ENCODE measurements around the gene MICAL2.

Gene MICAL2

GRCh38 chr11:12127206-12127898, 17.0 kb downstream of the MICAL2 start:
- H3K27me3 Mint-ChIP-seq: no peaks in the 10 kb centered on the region
- H3K9me3 Mint-ChIP-seq (ENCODE audit: low read depth): no peaks in the 10 kb centered on the region
- no peaks in the 10 kb centered on the region for H3K36me3 Mint-ChIP-seq
- no peak overlapping the region for H3K4me3 Mint-ChIP-seq
- no peak overlapping the region for H3K27ac Mint-ChIP-seq
- peaks cover 13% of the 10 kb centered on the region for H3K4me1 Mint-ChIP-seq (ENCODE audit: low read depth)

DNA sequence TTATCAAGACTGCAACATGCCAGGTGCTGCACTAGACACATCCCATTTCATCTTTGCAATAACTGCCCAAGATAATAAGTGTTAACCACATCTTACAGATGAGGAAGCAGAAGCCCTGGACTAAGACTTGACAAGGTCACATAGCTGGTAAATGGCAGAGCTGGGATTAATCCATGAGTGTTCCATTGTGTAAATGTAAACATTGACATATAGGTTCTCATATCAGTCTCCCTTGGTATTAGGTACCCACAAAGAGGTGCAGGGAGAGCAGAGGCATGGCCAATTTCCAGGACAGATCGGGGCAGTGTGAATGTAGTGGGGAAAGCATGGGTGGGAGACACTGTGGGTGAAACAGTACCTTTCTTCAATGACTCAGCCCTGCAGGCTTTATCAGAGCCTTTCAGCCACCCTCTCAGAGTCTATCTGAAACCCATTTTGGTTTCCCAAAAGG, 17.9 kb downstream of the MICAL2 start:
- Mint-ChIP-seq H3K27ac (no peak overlapping the region), H3K4me1 (ENCODE audit: low read depth) (peaks cover 18% of the 10 kb centered on the region), H3K9me3 (ENCODE audit: low read depth) (no peaks in the 10 kb centered on the region)

DNA sequence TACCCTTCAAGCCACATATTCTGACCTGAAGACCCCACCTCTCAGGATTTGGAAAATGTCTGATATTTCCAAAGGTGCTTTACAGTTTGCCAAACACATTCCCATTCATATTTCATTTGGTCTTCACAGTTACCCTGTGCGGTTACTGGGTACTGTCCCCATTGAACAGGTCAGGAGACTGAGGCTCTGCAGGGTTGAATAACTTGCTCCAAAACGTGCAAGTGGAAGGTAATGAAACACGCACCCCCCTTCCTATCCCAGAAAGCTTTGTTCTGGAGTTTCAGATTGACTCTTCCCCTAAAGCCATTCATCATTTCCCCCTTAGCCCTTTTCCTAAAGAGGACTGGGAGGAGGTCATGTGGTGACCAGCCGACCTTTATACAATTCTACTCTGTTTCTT, 18.8 kb downstream of the MICAL2 start:
- Mint-ChIP-seq H3K27ac (no peak overlapping the region), H3K9me3 (ENCODE audit: low read depth) (no peaks in the 10 kb centered on the region), H3K4me3 (no peak overlapping the region), H3K36me3 (peaks cover 2% of the 10 kb centered on the region), H3K27me3 (no peaks in the 10 kb centered on the region), H3K4me1 (ENCODE audit: low read depth) (peaks cover 27% of the 10 kb centered on the region)

More for the DNA sequence above, 17.9 kb downstream of the MICAL2 start:
- no peaks in the 10 kb centered on the region for H3K27me3 Mint-ChIP-seq
- H3K36me3 Mint-ChIP-seq: peaks cover 2% of the 10 kb centered on the region
- no peak overlapping the region for H3K4me3 Mint-ChIP-seq

DNA sequence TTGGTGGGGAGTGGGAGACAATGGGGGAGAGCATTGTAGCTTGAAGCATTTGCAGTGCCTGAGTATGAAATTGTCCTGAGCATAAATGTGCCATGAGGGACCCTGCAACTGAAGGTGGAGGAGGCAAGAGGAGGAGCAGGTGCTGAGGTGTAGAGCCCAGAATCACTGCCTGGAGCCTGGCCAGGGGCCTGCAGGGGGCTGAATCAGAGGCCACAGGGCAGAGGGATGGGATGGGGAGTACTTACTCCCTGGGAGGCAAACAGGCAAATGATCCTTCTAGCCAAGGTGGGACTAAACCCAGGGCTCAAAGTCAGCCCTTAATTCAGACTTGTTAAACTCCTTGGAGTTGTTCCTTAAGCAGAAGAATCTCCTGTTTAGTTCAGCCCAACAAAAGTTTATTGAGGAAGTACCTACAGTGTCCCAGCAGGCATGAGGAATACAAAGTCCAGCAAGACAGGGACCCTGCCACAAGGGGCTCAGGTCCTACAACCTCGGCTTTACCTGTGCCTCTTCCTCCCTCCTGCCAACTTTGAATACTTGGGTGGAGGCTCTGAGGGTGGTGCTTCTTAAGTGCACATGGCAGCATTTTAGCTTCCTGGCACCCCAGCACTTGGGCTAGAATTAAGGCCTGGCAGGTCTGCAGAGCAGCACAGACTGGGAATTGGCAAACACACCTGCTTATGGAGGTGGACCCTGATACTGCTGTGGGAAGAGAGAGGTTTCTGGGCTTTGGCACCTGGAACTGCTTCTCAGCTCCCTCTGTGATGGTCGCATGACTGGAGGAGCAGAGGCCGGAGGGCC, 20.0 kb downstream of the MICAL2 start:
- no peaks in the 10 kb centered on the region for H3K27me3 Mint-ChIP-seq
- H3K4me3 Mint-ChIP-seq: no peak overlapping the region
- H3K27ac Mint-ChIP-seq: no peak overlapping the region
- no peaks in the 10 kb centered on the region for H3K9me3 Mint-ChIP-seq (ENCODE audit: low read depth)
- H3K4me1 Mint-ChIP-seq (ENCODE audit: low read depth): peaks cover 23% of the 10 kb centered on the region
- H3K36me3 Mint-ChIP-seq: peaks cover 2% of the 10 kb centered on the region

GRCh38 chr11:12131943-12132789, 21.8 kb downstream of the MICAL2 start:
- H3K9me3 Mint-ChIP-seq (ENCODE audit: low read depth): no peaks in the 10 kb centered on the region

DNA sequence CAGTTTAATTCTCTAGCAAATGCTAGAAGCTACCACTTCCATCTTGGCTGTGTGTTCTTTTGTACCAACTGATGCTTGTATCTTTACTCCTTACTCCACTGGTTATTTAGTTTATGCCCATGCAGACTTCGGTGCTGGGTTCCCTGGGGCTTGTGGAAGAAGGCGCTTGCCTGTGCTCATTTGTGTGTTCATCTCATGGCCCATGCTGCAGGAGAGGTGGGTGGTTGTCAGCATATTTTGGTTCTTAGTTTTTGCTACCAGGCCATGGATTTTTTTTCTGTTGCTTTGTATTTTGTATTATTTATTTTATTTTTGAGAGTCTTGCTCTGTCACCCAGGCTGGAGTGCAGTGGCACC, 22.4 kb downstream of the MICAL2 start:
- H3K27me3 Mint-ChIP-seq: no peaks in the 10 kb centered on the region
- H3K4me1 Mint-ChIP-seq (ENCODE audit: low read depth): peaks cover 23% of the 10 kb centered on the region
- H3K36me3 Mint-ChIP-seq: peaks cover 2% of the 10 kb centered on the region
- H3K27ac Mint-ChIP-seq: no peak overlapping the region
- no peak overlapping the region for H3K4me3 Mint-ChIP-seq
- no peaks in the 10 kb centered on the region for H3K9me3 Mint-ChIP-seq (ENCODE audit: low read depth)

More at GRCh38 chr11:12131943-12132789, 21.8 kb downstream of the MICAL2 start:
- peaks cover 2% of the 10 kb centered on the region for H3K36me3 Mint-ChIP-seq
- H3K27me3 Mint-ChIP-seq: no peaks in the 10 kb centered on the region
- no peak overlapping the region for H3K27ac Mint-ChIP-seq
- no peak overlapping the region for H3K4me3 Mint-ChIP-seq
- H3K4me1 Mint-ChIP-seq (ENCODE audit: low read depth): peaks cover 23% of the 10 kb centered on the region

GRCh38 chr11:12133547-12134235, 23.3 kb downstream of the MICAL2 start:
- Mint-ChIP-seq H3K4me1 (ENCODE audit: low read depth) (peaks cover 18% of the 10 kb centered on the region), H3K4me3 (peak overlapping the region; percentile 4), H3K9me3 (ENCODE audit: low read depth) (no peaks in the 10 kb centered on the region), H3K27ac (peak overlapping the region; percentile 38), H3K36me3 (peaks cover 2% of the 10 kb centered on the region), H3K27me3 (no peaks in the 10 kb centered on the region)

- H3K4me3 Mint-ChIP-seq: peak overlapping the region; percentile 4
- peak overlapping the region; percentile 54 for H3K27ac Mint-ChIP-seq
- no peaks in the 10 kb centered on the region for H3K27me3 Mint-ChIP-seq
- H3K36me3 Mint-ChIP-seq: peaks cover 2% of the 10 kb centered on the region
- H3K4me1 Mint-ChIP-seq (ENCODE audit: low read depth): peaks cover 18% of the 10 kb centered on the region
- H3K9me3 Mint-ChIP-seq (ENCODE audit: low read depth): no peaks in the 10 kb centered on the region
Observed at GRCh38 chr11:12134236-12134585, 23.8 kb downstream of the MICAL2 start.

DNA sequence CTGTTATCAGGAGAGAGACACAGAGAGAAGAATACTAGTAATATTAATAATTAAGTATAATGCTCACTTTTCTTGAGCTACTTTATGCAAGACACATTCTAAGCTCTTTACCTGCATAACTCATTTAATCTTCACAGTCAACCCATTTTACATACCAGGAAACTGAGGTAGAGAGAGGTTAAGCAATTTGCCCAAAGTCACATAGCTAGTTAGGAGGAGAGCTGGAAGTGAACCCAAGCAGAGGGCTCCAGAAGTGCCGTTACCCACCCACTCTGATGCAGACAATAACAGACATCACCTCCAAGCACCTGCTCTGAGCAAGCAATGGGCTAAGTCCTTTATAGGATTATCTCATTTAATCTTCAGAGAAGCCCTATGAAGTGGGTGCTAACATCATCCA, 24.8 kb downstream of the MICAL2 start:
- Mint-ChIP-seq H3K27me3 (no peaks in the 10 kb centered on the region), H3K9me3 (ENCODE audit: low read depth) (no peaks in the 10 kb centered on the region), H3K36me3 (peaks cover 2% of the 10 kb centered on the region), H3K4me3 (no peak overlapping the region), H3K27ac (no peak overlapping the region), H3K4me1 (ENCODE audit: low read depth) (peaks cover 18% of the 10 kb centered on the region)

- no peak overlapping the region for H3K27ac Mint-ChIP-seq
- H3K4me1 Mint-ChIP-seq (ENCODE audit: low read depth): peaks cover 31% of the 10 kb centered on the region
- H3K4me3 Mint-ChIP-seq: no peak overlapping the region
- H3K36me3 Mint-ChIP-seq: peaks cover 2% of the 10 kb centered on the region
- H3K9me3 Mint-ChIP-seq (ENCODE audit: low read depth): no peaks in the 10 kb centered on the region
- H3K27me3 Mint-ChIP-seq: no peaks in the 10 kb centered on the region
Observed at GRCh38 chr11:12137005-12137690, 26.8 kb downstream of the MICAL2 start.

- H3K27me3 Mint-ChIP-seq: no peaks in the 10 kb centered on the region
- H3K4me1 Mint-ChIP-seq (ENCODE audit: low read depth): peaks cover 32% of the 10 kb centered on the region
- peak overlapping the region; percentile 34 for H3K27ac Mint-ChIP-seq
- no peaks in the 10 kb centered on the region for H3K9me3 Mint-ChIP-seq (ENCODE audit: low read depth)
- no peaks in the 10 kb centered on the region for H3K36me3 Mint-ChIP-seq
- no peak overlapping the region for H3K4me3 Mint-ChIP-seq
Observed at GRCh38 chr11:12137938-12138731, 27.7 kb downstream of the MICAL2 start.

GRCh38 chr11:12139144-12139881, 28.9 kb downstream of the MICAL2 start:
- Mint-ChIP-seq H3K4me3 (no peak overlapping the region), H3K27me3 (no peaks in the 10 kb centered on the region), H3K4me1 (ENCODE audit: low read depth) (peaks cover 31% of the 10 kb centered on the region), H3K36me3 (no peaks in the 10 kb centered on the region), H3K9me3 (ENCODE audit: low read depth) (no peaks in the 10 kb centered on the region), H3K27ac (no peak overlapping the region)

DNA sequence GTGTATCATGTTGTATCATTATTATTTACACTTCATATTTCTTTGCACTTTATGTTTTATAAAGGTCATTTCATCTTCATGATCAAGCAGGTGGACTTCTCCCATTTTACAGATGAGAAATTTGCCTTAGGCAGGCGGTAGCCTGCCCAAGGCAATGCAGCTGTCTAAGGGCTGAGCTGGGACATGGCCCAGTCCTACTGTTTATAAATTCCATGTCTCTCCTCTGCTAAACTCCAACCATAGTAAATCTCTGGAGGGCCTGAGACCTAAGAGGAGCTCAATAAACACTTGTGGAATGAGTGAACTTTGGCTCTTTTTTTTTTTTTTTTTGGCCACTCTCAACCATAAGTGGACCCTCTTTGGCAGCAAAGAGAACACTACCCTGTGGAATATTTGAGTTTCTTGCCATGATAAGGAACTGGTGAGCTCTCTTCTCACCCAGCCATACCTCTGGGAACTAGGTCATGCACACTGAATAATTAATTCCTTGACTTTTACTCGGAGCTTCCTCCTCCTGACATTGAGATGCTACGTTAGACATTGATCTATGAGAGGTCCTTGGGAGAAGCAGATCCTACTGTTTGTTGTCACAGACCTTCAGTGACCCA, 29.9 kb downstream of the MICAL2 start:
- no peaks in the 10 kb centered on the region for H3K36me3 Mint-ChIP-seq
- H3K9me3 Mint-ChIP-seq (ENCODE audit: low read depth): no peaks in the 10 kb centered on the region
- H3K4me3 Mint-ChIP-seq: no peak overlapping the region
- no peak overlapping the region for H3K27ac Mint-ChIP-seq
- no peaks in the 10 kb centered on the region for H3K27me3 Mint-ChIP-seq
- H3K4me1 Mint-ChIP-seq (ENCODE audit: low read depth): peaks cover 36% of the 10 kb centered on the region

Data from activated naive CD8-positive, alpha-beta T cell (primary cell).